HFF-Myc (cell line): Measurements from ENCODE around the gene RNF208.

Source experiments
- DNase-seq: peaks from one replicate; pipeline ENCODE4 v3.0.0-alpha.2; 2011; ENCODE audit warnings: low read depth; ENCODE audit errors: extremely low read depth
- H3K4me3 ChIP-seq: replicated peaks from 2 replicates; pipeline ENCODE4 v1.5.1; 2011; ENCODE audit warnings: low read depth, mild to moderate bottlenecking, control low read depth, low read length
- TF ChIP-seq, protein P1 (sequence below): IDR thresholded peaks from 2 replicates; pipeline ENCODE4 v1.5.1; 2012; ENCODE audit warnings: mild to moderate bottlenecking, low read depth, low read length, control low read depth; ENCODE audit errors: missing control alignments

Gene RNF208

DNA sequence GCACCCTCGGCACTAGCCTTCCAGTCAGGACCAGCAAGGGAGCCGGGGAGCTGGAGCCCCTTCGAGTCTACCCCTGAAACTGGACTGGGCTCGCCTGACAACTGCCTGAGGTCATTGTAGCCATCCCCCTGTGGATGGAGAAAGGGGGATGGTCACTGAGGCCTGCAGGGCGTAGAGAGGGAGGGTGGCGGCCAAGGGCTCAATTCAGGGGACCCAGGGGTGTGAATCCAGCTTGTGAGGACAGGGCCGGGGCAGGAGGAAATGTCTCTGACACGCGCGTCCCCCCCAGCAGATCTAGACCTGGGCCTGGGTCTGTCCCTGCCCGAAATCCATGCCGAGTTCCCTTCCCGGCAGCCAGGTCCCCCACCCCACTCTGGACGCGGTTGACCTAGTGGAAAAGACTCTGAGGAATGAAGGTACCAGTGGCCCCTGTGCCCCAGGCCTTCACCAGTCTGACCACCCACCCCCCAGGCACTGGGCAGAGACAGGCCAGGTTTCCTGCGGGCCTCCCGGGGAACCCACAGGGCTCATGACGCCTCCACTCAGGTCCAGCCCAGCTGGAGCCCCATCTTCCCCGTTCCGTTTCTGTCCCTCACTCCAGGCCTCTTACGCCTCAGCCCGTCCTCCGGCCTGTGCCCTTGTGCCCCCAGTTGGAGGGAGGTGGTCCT, 9.5 kb upstream of the RNF208 start:
- H3K4me3 ChIP-seq = no peak overlapping the region
- DNase-seq = no peak
- TF ChIP-seq, protein P1, sequence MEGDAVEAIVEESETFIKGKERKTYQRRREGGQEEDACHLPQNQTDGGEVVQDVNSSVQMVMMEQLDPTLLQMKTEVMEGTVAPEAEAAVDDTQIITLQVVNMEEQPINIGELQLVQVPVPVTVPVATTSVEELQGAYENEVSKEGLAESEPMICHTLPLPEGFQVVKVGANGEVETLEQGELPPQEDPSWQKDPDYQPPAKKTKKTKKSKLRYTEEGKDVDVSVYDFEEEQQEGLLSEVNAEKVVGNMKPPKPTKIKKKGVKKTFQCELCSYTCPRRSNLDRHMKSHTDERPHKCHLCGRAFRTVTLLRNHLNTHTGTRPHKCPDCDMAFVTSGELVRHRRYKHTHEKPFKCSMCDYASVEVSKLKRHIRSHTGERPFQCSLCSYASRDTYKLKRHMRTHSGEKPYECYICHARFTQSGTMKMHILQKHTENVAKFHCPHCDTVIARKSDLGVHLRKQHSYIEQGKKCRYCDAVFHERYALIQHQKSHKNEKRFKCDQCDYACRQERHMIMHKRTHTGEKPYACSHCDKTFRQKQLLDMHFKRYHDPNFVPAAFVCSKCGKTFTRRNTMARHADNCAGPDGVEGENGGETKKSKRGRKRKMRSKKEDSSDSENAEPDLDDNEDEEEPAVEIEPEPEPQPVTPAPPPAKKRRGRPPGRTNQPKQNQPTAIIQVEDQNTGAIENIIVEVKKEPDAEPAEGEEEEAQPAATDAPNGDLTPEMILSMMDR = no peak

DNA sequence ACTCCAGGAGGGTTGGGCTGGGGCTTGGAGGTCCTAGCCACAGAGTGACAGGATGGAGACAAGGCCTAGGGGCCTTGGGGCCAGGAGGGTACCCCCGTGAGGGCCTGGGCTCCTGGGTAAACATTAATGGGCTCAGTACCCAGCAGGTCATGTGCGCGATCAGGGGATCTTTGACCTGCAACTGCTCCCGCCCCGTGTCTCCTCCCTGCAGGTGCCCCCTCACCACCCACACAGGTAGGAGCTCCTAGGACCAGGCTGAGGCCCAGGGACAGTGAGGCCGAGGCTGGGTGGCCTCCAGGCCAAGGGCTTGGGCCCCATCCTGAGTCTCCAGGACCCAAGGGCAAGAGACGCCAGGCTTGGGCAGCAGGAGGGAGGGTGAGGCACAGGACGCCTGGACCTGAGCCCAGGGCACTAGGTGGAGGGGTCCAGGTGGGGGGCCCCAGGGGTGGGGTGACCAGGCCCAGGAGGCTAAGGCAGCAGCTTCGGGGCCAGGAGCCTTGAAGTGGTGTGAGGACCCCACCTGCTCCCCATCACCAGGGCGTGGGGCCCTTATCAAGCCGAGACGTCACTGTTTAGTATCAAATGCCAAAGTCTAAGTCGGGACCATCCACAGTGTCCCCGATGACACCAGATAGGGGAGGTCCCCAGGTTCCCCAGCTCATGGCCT, 8.8 kb upstream of the RNF208 start, which contains the start of gene SLC34A3:
TSS of gene SLC34A3 (plus strand) at position 197 of the 667 bp plus-strand sequence. CDS start 802 bp downstream, outside the sequence.
- DNase-seq = no peak
- TF ChIP-seq, protein P1 = no peak
- no peak within 1 kb of the TSS for H3K4me3 ChIP-seq

DNA sequence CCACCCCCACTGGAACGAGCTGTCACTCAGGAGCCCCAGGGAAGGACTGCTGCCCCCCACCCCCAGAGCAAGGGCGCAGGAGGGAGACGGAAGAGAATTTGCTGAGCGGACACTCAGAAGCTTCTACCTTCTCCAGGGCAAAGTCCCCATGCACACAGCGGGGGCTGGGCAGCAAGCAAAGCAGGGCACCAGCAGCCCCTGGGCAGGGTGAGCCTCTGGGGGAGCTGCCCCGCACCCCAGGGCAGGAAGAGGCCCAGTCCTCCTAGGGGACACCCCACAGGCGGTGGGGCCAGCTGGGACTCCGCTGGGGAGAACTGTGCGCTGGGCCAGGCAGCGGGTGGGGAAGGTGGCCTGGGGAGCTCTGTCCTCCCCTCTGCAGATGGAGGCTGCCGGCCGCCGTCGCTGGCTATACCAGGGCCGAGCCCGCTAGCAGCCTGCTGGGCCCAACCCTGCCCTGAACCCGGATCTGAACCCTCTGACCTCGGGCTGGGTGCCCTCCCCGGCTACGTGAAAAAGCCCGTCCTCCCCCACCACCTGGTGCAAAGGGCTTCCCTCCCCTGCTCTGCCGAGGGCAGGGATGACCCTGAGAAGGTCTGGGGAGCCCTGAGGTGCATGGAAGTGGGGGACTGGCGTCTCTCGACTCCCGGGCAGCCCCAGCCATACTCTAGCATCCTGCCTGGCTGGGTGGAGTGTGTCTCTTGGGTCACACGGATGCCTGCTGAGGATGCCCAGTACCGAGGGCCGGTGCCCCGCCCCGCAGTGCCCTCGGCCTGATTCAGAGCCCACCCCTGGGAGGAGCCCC, 8.1 kb upstream of the RNF208 start:
- TF ChIP-seq, protein P1 = no peak
- DNase-seq = no peak
- no peak overlapping the region for H3K4me3 ChIP-seq

DNA sequence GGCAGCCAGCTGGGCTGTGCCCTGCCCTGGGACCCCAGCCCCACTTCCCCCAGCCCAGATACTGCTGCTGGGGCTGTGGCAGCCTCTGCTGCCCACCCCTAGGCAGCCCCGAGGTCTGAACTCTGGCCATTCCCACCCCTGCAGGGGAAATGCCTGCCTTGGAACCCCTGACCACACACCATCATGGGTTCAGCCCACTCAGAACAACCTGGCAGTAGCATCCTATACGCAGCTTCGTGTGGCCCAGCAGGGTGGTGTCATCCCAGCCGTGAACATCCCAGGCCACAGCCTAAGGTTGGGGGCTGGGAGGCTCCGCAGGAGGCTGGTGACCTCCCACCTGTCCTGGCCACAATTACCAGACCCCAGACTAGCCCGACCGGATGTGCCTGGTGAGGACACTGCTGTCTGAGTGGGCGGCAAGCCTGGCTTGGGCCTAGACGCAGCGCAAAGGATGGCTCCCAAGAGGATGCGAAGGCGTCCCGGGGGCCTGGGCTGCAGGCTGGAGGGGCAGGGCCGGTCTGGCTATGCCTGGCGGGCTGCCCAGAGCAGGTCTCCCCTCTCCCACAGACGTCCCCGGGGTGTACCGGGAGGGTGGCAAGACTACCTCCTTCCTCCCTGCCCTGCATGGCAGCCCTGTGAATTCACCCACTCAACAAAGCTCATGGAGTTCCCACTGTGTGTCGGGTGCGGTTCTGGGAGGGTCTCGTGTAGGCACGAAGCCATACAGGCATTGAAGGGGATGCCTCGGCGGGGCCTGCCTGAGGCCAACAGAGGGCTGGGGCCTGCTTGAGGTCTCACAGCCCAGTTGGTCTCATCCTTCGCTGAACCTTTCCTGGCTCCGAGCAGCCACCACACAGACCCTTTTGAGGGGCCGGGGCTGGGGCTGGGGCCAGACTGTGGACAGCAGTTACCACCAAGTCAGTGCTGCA, 7.2 kb upstream of the RNF208 start:
- DNase-seq = no peak
- no peak overlapping the region for H3K4me3 ChIP-seq
- TF ChIP-seq, protein P1 = no peak

DNA sequence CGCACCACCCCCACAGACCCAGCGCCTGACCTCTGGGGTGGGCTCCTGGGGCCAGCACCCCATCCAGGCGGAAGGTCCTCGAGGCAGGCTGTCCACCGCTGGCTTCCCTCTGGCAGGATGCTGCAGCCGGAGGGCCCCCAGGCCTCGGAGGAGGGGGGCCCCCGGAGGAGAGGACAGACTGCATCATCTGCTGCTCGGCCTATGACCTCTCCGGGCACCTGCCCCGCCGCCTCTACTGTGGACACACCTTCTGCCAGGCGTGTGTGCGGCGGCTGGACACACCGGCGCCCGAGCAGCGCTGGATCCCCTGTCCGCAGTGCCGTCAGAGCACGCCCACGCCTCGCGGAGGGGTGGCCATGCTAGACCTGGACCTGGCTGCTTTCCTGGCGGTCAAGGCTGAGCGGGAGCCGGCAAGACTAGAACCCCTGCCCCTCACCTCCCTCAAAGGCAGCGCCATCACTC, 6.5 kb upstream of the RNF208 start:
- TF ChIP-seq, protein P1 = no peak
- DNase-seq = no peak
- H3K4me3 ChIP-seq = no peak overlapping the region
